ENCODE measurements around the gene GSTA4.
A peak's percentile ranks its signal among the peaks of the same experiment; 100 is the strongest.

GSTA4 gene, protein sequence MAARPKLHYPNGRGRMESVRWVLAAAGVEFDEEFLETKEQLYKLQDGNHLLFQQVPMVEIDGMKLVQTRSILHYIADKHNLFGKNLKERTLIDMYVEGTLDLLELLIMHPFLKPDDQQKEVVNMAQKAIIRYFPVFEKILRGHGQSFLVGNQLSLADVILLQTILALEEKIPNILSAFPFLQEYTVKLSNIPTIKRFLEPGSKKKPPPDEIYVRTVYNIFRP

DNA sequence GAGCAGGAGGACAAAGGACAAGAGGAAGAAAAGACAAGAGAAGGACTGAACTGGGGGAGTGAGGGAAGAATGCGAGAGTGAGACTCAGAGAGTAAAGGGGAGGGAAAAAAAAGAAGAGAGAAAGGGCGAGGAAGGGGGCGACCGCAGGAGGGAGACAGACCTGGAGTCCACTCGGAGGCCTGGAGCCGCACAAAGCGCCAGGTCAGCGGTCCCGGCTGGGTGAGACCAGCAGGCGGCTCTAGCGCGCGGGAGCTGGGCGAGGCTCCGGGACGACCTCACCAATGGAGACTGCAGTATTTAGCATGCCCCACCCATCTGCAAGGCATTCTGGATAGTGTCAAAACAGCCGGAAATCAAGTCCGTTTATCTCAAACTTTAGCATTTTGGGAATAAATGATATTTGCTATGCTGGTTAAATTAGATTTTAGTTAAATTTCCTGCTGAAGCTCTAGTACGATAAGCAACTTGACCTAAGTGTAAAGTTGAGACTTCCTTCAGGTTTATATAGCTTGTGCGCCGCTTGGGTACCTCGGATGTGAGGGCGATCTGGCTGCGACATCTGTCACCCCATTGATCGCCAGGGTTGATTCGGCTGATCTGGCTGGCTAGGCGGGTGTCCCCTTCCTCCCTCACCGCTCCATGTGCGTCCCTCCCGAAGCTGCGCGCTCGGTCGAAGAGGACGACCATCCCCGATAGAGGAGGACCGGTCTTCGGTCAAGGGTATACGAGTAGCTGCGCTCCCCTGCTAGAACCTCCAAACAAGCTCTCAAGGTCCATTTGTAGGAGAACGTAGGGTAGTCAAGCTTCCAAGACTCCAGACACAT lies at the start of gene GSTA4:
Gene GSTA4, minus strand, starts transcription at position 196 of the 824 bp plus-strand sequence. CDS start 1,041 bp downstream, outside the sequence.
- DNase-seq (ENCODE audit: low read depth in 2 of 2), result peak; percentile 65 to 83

DNA sequence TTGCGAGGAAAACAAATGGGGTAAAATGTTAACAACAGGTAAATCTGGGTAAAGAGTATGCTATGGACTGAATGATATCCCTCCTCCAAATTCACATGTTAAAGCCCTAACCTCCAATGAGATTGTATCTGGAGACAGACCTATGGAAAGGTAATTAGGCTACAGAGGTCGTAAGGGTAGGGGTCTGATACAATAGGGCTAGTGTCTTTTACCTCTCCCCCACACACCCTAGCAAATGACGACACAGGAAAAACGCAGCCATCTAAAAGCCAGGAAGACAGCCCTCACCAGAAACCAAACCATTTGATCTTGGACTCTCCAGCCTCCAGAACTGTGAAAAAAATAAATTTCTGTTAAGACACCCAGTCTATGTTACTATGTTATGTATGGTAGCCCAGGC lies 49.5 kb upstream of the GSTA4 start:
- DNase-seq (ENCODE audit: low read depth in 2 of 2), result no peak

DNA sequence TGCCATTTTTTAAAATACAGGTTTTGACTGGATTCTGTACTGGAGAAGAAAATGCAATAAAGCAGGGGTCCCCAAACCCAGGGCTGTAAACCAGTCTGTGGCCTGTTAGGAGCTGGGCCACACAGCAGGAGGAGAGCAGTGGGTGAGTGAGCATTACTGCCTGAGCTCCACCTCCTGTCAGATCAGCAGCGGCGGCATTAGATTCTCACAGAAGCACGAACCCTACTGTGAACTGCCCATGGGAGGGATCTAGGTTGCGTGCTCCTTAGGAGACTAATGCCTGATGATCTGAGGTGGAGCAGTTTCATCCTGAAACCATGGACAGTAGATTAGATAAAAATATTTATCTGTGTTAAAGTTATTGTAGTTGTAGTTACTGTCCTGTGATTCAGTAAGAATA lies 49.0 kb upstream of the GSTA4 start:
- DNase-seq (ENCODE audit: low read depth in 2 of 2), result no peak

DNA sequence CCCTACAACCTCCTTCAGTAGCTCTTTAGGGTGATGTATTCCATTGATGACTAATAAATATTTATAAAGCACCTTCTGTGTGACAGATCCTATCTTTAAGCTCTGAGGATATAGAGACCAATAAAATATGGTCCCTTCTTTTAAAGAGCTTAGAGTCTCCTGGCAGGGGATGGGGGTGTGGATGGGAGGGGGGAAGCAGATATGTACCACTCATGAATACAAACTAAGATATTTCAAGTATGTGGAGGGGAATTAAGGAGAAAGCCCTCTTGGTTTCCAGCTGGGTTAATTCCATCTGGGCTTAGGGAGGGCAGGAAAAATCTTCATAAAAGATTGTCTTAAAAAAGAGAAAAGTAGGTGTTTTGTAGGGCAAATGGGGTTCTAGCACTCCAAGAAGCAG lies 48.5 kb upstream of the GSTA4 start:
- DNase-seq (ENCODE audit: low read depth in 2 of 2), result no peak

DNA sequence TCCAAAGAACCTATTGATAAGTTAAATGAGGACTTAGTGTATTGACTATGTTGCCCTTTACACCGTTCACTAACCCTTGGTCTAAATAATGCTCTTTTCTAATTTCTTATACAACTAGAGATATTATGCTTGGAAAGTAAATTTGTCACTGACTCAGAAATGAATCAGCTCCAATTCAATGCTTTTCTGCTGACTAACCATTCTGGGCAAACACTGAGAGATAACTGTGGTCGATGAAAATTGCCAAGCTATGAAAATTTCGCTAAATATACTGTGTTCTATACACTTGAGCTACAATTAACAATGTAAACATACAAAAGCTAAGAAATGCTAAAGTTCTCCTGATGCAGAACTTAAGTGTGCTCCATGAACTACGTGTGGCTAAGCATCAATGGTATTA lies 47.0 kb upstream of the GSTA4 start:
- DNase-seq (ENCODE audit: low read depth in 2 of 2), result no peak

DNA sequence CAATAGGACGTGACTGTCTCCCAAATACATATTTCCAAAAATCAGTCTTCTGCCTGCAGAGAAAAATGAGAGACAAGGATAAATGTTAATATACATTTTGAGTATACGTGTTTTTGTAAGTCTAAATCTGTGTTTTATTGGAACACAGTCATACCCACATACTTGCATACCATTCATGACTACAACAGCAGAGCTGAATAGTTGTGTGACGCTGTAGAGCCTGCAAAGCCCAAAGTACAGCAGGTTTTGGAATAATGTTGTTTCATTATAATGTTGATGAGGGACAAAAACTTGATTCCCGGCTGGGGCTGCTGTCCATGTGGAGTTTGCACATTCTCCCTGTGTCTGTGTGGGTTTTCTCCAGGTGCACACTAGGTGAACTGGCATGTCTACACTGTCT lies 46.3 kb upstream of the GSTA4 start:
- no peak for DNase-seq (ENCODE audit: low read depth in 2 of 2)

DNA sequence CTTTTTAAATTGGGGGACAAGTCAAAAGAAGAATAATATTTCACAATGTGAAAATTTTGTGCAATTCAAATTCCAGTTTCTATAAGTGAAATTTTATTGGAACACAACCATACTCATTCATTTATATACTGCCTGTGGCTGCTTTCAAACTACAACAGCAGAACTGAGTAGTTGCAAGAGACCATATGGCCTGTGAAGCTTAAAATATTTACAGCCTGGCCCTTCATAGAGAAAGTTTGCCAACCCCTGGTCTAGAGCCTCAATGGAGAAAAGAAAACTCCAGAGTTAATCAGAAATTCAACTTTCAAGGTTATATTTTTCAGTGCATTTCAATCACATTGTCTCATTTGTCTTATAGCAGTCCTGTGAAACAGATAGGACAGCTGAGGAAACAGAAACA lies 43.5 kb upstream of the GSTA4 start:
- no peak for DNase-seq (ENCODE audit: low read depth in 2 of 2)

DNA sequence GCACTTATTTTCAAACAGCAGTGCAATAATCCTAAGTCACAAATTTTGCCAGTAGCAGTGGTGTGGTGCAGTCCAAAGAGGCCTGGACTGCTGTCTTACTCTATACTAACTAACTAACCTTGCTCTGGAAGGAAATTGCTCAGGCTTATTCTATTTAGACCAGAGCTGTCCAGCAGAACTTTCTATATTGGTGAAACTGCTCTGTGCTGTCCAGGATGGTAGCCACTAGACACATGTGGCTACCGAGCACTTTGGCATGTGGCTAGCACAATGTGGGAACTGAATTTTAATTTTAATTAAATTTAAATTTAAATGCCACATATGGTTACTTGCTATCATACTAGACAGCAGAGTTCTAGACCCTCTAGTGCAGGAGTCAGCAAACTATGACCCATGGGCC lies 43.1 kb upstream of the GSTA4 start:
- DNase-seq (ENCODE audit: low read depth in 2 of 2), result no peak

DNA sequence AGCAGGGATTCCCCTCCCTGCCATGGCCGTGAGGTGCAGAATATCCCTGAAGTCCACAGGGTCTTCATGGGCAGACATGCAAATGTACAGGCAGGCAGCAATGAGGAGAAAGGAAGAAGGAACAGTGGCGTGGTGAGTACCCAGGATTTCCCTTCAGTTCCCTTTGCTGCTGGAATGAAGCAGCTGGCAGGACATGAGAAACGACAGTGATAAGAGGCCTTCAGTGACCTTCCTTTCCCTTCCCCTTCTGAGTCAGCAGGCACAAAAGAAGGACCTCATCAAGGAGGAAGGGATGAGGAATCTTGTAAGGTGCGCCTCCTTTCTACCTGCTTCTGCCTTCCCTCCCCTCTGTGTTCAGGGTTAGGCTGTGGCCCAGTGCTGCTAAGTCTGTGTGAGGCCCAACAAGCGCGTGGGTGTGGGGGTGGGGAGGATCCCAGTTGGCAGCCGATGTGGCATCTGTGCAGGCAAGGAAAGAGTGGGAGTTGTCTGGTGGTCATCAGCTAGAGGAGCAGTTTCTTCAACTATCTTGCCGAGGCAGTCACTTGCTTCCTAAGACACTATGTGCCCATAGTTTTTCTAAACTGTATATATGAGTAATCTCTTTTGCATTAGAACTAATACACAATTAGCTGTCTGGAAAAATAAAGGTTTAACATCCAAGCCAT lies 40.6 kb upstream of the GSTA4 start:
- no peak for DNase-seq (ENCODE audit: low read depth in 2 of 2)

DNA sequence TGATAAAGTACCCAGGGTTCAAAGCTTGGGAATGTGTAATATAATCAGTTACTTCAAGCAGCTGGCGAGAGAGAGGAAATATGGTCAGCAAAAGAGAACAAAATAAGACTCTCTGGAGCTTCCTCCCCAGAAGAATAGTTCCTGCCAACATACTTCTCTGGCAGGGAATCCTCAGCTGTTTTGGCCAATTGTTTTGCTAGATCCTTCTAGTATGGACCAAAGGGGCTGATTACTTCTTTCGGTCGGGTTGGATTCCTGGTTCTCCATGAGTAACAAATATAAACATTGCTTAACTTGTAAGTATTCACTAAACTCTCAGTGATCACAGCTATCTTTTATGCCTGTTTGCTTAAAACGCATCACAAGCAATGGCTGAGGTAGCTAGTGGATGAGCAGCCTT lies 38.7 kb upstream of the GSTA4 start:
- no peak for DNase-seq (ENCODE audit: low read depth in 2 of 2)

DNA sequence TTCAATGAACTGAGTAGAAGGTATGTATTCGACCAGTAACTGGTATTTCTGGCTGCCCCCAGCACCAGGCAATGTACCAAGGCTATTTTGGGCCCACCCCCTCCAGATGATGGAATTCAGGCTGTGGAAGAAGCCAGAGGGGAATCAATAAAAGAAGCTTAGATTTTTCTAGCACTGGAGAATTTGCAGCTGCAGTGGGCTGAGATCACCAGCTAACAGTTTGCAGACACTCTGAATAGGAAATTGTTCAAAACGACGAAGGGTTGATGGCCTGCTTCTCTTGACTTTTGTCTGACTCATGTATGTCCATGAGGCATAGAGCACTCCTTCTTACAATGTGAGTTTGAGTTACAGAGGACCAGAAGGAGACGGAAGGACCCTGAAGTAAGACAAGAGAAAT lies 37.8 kb upstream of the GSTA4 start:
- no peak for DNase-seq (ENCODE audit: low read depth in 2 of 2)

DNA sequence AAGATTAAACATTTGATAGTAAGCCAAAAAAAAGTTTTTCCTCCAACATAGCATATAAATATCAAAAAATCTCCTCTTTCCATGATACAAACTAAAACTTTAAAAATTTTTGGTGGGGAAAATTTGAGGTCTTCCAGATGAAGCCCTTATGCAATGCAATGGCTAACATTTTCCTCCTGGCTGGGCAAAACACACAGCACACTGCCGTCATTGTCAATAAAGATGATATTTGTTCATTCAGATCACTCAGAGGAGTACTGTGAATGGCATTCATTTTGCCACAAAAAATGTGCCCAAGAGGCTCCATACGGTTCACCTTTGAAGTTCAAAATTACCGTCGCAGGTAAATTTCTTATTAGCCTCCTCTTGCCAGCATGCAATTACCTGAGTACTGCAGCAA lies 36.2 kb upstream of the GSTA4 start:
- no peak for DNase-seq (ENCODE audit: low read depth in 2 of 2)

DNA sequence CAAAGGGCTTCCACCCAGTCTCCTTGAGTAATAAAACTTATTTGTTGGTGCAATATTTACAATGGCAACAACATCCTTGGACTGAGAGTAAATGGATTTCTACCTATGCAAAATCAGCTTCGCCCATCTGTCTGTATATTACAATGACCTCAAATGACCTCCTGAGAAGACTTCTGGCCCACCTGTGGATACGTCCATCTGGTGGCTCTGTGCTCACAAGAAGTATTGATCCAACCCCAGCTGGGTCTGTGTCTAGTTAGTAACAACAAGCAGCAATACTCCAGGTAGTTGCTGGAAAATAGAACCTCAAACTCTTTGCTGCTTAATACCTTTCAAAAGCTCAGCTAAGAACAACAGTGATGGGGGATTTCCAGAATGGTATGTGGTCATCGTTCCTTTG lies 34.7 kb upstream of the GSTA4 start:
- DNase-seq (ENCODE audit: low read depth in 2 of 2), result no peak

DNA sequence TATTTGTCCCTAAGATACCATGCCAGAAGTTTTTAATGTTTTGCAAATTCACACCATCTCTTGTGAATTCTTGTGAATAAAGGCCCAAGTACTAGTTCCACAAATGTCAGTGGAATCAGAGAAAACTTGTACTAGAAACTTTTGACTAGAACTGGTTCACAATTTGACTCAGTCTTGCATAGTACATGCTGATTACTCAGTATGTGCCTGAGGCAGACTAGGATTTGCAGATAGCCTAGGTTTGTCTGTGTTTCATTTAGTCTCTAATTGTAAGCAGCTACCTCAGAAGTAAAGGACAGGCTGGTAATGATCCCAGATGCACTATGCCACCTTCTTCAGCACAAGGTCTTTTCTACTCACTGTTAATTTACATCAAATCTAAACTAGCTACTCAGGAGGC lies 34.2 kb upstream of the GSTA4 start:
- no peak for DNase-seq (ENCODE audit: low read depth in 2 of 2)

DNA sequence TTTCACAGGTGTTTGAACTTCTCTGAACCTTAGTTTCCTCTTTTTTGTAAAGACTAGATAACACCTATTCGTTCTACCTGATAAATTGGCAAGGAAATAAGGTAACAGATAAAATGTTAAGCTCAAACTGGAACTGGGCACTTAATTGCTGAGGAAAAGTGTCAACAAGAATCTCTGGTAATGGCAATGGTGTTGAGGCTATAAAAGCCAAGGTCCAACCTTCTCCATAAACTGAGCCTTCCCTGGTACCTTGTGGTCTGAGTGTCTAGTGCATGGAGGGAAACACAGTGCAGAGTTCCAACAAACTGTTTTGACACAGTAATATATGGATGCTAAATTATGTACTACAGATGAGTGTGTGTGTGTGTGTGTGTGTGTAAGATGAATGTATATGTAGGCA lies 33.4 kb upstream of the GSTA4 start:
- no peak for DNase-seq (ENCODE audit: low read depth in 2 of 2)

DNA sequence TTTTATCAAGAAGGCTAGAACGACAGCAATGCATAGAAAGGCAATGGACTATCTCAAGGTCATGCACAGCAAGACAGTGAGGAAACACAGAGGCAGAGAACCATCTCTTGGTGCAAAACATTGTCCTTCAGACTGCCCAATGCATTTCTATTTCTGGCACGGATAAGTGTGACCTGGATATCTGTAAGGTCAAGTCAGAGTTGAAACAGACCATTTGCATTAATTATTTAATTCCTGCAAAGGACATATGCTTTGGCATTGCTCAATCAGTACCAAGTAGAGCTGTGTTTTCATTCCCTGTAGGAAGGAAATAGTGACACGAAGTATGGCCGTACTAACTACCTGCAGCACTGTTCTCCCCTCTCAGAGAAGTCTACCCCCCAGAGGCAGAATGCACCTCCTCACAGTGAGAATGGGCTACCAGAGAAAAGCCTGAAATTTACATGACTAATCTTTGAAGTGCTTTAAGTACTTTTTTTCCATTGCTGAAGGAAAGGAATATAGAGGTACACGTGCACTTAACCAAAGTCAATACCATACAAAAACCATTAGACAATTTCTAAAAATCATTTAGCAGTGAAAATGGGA lies 32.1 kb upstream of the GSTA4 start:
- DNase-seq (ENCODE audit: low read depth in 2 of 2), result no peak

DNA sequence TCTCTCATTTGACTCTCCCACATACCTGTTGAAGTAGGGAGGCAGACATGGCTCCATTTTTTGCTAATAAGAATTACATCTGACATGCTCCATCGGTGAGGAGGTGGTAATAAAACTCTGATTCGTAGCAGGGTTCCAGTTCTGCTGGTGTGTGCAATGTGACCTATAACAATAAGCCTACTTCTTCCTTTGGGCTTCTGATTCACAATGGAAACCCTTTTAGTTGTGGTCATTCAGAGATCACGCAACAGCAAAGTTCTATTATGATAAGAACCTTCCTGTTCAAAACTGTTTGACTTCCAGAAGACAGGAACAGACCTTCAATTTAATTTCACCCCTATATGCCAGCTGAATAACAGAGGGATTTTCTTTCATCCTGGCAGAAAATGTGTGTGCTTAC lies 31.4 kb upstream of the GSTA4 start:
- no peak for DNase-seq (ENCODE audit: low read depth in 2 of 2)

DNA sequence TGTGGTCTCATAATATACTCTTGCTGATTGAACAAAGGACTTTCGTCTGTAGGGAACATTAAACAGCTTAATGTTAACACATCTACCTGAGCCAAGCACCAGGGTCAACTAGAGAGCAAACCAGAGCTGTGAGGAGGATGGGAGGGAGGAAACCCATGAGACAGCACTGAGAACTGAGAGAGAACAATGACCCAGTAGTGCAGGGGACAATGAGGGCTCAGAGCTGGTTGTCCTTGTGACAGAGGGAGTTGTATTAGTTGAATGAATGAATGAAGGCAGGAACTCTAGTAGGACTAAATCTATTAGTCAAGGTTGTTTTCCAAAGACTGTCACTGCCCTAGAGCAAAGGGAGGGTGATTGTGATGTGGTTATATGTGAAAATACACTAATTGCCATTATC lies 28.2 kb upstream of the GSTA4 start:
- no peak for DNase-seq (ENCODE audit: low read depth in 2 of 2)

DNA sequence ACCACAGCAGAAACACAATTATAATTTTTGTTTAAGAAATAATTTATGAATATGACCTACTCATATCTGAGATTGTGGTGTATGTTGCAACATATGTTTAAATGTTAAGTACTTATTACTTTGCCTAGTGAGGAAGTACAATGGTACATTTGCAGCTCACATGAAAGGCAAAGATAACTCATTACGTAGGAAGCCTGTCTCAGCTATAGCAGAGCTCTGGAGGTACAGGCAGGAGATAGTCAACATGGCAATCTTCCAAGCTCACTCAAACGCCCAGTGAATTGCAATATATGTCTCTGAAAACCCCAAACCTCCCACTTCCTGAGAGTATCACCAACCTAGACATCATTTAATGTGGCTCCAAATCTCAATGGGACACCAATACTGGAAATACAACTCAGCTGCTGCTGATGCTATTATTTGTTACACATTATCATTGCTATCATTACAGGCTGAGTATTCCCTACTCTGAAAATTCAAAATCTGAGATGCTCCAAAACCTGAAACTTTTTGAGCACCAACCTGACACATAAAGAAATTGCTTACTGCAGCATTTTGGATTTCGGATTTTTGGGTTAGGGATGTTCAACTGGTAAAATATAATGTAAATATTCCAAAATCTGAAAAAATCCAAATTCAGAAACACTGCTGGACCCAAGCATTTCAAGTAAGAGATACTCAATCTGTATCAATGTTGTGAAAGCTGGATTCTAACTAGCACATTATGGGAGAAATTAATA lies 25.1 kb upstream of the GSTA4 start:
- DNase-seq (ENCODE audit: low read depth in 2 of 2), result no peak

DNA sequence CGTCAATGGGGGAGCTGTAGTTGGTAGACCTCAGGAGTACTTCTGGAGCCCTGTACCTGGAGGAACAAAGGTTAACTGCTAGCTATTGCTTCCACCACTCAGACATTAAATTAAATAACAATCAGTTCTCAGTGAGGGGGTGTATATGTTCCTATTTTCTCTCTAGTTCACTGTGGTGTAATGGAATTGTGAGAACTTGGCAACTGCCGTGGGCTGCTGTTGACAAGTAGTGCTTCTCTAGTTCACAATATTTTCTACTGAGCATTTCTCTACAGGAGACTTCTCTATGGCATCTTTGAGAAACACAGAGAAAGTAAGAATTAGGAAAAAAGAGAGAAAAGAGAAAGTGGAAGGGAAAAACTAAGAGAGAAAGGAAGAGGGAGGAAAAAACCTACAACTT lies 23.4 kb upstream of the GSTA4 start:
- DNase-seq (ENCODE audit: low read depth in 2 of 2), result no peak

DNA sequence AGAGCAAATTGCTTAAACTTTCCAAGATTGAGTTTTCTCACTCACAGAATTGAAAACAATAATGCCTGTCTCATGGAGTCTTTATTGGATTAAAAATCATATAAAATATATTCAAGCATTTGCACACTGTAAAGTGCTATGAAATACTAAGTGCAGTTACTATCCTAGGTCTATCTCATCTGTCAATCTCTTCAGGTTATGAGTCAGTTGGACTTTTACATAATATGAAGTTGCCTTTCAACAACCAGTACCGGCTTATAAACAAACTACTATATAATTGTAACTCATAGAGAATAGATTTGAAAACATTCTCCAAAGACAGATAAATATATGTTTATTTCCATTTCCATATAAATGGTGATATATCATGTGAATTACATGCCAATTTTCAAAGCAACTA lies 20.4 kb upstream of the GSTA4 start:
- DNase-seq (ENCODE audit: low read depth in 2 of 2), result no peak

DNA sequence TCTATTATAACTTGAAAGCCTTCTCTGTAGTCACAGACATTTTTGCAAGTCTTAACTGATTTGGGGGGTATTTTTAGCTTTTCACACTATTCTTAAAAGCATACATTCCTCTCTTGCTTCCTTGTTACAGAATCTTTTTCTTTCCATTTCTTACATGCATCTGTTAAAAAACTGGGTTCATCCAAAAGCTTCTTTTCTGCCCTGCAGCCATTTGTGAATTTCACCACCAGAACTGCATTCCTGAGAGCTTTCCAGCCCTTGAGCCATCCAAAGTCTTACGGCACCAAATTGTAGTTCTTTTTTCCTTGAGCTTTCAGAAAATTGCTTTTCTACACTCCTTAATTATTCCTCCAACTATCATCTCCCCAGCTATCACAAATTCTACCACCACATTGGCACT lies 19.7 kb upstream of the GSTA4 start:
- DNase-seq (ENCODE audit: low read depth in 2 of 2), result no peak
